Lung microvascular endothelial cell (primary cell): ENCODE results near the gene GPR158. TPM values are rescaled to one million over a fixed set of nuclear protein-coding genes. Genes with fewer than 3 reads are reported as not detected.

Source experiments
- total RNA-seq: library from RNA; depleted of rRNA; stranded (reverse); fragments of >200 nt; gene quantifications from 2 replicates; pipeline ENCODE4 v1.2.1, GENCODE V29; 2014

Gene GPR158
- total RNA-seq, 1 donor from 2014 or later = not detected

Other genes with a start within 250 kb of the GPR158 start
- 5.6 and 7.6 TPM in 2 replicates for gene PRTFDC1, start 222.4 kb upstream of the GPR158 start, total RNA-seq
- gene ENKUR, start 158.8 kb upstream of the GPR158 start, total RNA-seq = 0.20 and 0.44 TPM in 2 replicates
- gene THNSL1, start 158.4 kb upstream of the GPR158 start, total RNA-seq = 1.5 and 3.6 TPM in 2 replicates